Endometrial microvascular endothelial cells (primary cell): ENCODE results near the gene B4GALT2. TPM values are rescaled to one million over a fixed set of nuclear protein-coding genes. Genes with fewer than 3 reads are reported as not detected.

ENCODE experiments used
- in situ Hi-C: cut with HindIII; loops from 2 replicates; pipeline ENCODE4 v1.10.0; 2017; ENCODE audit warnings: low sequenced_read_pairs, low pct_unique_long_range_greater_than_20kb; ENCODE audit errors: inconsistent ontology term
- total RNA-seq: library from RNA; depleted of rRNA; stranded (reverse); fragments of >200 nt; gene quantifications from one replicate; pipeline ENCODE4 v1.2.3, GENCODE V29; 2015; ENCODE audit errors: inconsistent ontology term

B4GALT2 gene
- total RNA-seq, 1 donor from 2014 or later, result 115 TPM

- in situ Hi-C loops, result loop anchor here (25.0 kb wide), 1 partner anchor 105 kb away; no protein-coding TSS in a partner anchor
These were observed 36.6 kb upstream of the B4GALT2 start for GRCh38 chr1:43942411-43942810.

- in situ Hi-C loops, result loop anchor here (25.0 kb wide), 1 partner anchor 108 kb away; no protein-coding TSS in a partner anchor
These were observed 34.1 kb upstream of the B4GALT2 start for GRCh38 chr1:43944860-43945259.

- in situ Hi-C loops, result loop anchor here (25.0 kb wide), 1 partner anchor 108 kb away; no protein-coding TSS in a partner anchor
These were observed 33.3 kb upstream of the B4GALT2 start for GRCh38 chr1:43945674-43946235.

GRCh38 chr1:43946236-43947060, 32.6 kb upstream of the B4GALT2 start, which contains the start of gene IPO13:
IPO13 (plus strand) TSS chr1:43946950; CDS start chr1:43947601, 651 bp downstream.
- in situ Hi-C loops, result loop anchor here (25.0 kb wide), 1 partner anchor 109 kb away; no protein-coding TSS in a partner anchor

GRCh38 chr1:43947061-43947873, 31.7 kb upstream of the B4GALT2 start:
- in situ Hi-C loops, result loop anchor here (25.0 kb wide), 1 partner anchor 110 kb away; no protein-coding TSS in a partner anchor

GRCh38 chr1:43947874-43948437, 31.1 kb upstream of the B4GALT2 start:
- in situ Hi-C loops, result loop anchor here (25.0 kb wide), 1 partner anchor 111 kb away; no protein-coding TSS in a partner anchor

- in situ Hi-C loops, result loop anchor here (25.0 kb wide), 1 partner anchor 112 kb away; no protein-coding TSS in a partner anchor
These were observed 29.3 kb upstream of the B4GALT2 start for GRCh38 chr1:43949678-43950077.

GRCh38 chr1:43951021-43951985, 27.7 kb upstream of the B4GALT2 start:
- in situ Hi-C loops, result no loop called here

- in situ Hi-C loops, result no loop called here
These were observed 26.2 kb upstream of the B4GALT2 start for GRCh38 chr1:43952731-43953346.

- in situ Hi-C loops, result no loop called here
These were observed 25.6 kb upstream of the B4GALT2 start for GRCh38 chr1:43953361-43953760.

- in situ Hi-C loops, result no loop called here
These were observed 25.0 kb upstream of the B4GALT2 start for GRCh38 chr1:43954036-43954435.

- in situ Hi-C loops, result no loop called here
These were observed 22.8 kb upstream of the B4GALT2 start for GRCh38 chr1:43956234-43956633.

GRCh38 chr1:43957407-43958040, 21.5 kb upstream of the B4GALT2 start:
- in situ Hi-C loops, result no loop called here

GRCh38 chr1:43958351-43959255, 20.4 kb upstream of the B4GALT2 start:
- in situ Hi-C loops, result no loop called here

GRCh38 chr1:43960798-43961197, 18.2 kb upstream of the B4GALT2 start:
- in situ Hi-C loops, result no loop called here

- in situ Hi-C loops, result no loop called here
These were observed 17.3 kb upstream of the B4GALT2 start for GRCh38 chr1:43961692-43962091.
